HepG2 (cell line): ENCODE results near the gene ARFIP1. TPM values are rescaled to one million over a fixed set of nuclear protein-coding genes. Genes with fewer than 3 reads are reported as not detected.

ENCODE experiments used
- ATAC-seq: fragments of 200-7000 bp; cut with Tn5 transposase; 3 replicates; pipeline ENCODE4 v1.9.1; 2020; ENCODE audit warnings: mild to moderate bottlenecking, moderate library complexity
- BruUV-seq: library from RNA; stranded (reverse); fragments of 400-500 nt; replicated peaks from 2 replicates; lab custom pipeline; 2021; lab: Mats Ljungman, UMichigan
- CTCF ChIA-PET: fragments of 300-600 bp; formaldehyde crosslinking; extraction: SDS; loops from one replicate; lab custom pipeline; 2021; ENCODE audit warnings: low total read pairs, inconsistent platforms, low intra/inter-chr PET ratio; lab: Yijun Ruan, JAX
- POLR2A ChIA-PET: fragments of 350-600 bp; sonication (Branson Sonifier 250); formaldehyde crosslinking; loops from one replicate; lab custom pipeline; 2020; ENCODE audit warnings: antibody characterized with exemption, inconsistent platforms; lab: Yijun Ruan, JAX
- DNase-seq: peaks from one replicate; pipeline ENCODE4 v3.0.0-alpha.2; 2015; ENCODE audit warnings: low spot score
- FAIRE-seq: peaks from 3 replicates; lab custom pipeline; 2011; peaks lifted over from hg19 to GRCh38; lab: Jason Lieb, UNC
- H2AFZ ChIP-seq: one replicate; pipeline ENCODE4 v1.6.1; 2011; ENCODE audit warnings: low read length, inconsistent platforms
- H3K27ac ChIP-seq: fragments of 300-600 bp; 3 replicates; pipeline ENCODE4 v1.8.0; 2011; ENCODE audit warnings: mixed run types, mild to moderate bottlenecking, mixed read lengths, low read length, inconsistent platforms; ENCODE audit not compliant: insufficient read depth; ENCODE audit errors: extremely low read length
- H3K27me3 ChIP-seq, 2 experiments: fragments of 200-600 bp in 1 of 2; 2 replicates in 1 of 2; 3 replicates in 1 of 2; pipeline versions ENCODE4 v1.6.0 to v1.8.0; 2011; ENCODE audit warnings: low read length in 2 of 2, mild to moderate bottlenecking in 2 of 2, moderate library complexity in 2 of 2, inconsistent platforms in 1 of 2; ENCODE audit not compliant: insufficient read depth in 2 of 2, control insufficient read depth in 1 of 2
- H3K36me3 ChIP-seq, 2 experiments: fragments of 200-600 bp in 1 of 2; replicated peaks in 1 of 2; 2 replicates in 1 of 2; 3 replicates in 1 of 2; pipeline versions ENCODE4 v1.5.1 to v1.8.0; 2011; ENCODE audit warnings: low read length in 2 of 2, inconsistent platforms in 1 of 2; ENCODE audit not compliant: insufficient read depth in 2 of 2, control insufficient read depth in 1 of 2
- H3K4me1 ChIP-seq: 2 replicates; pipeline ENCODE4 v1.5.1; 2012; ENCODE audit warnings: low read length, inconsistent platforms; ENCODE audit not compliant: insufficient read depth
- H3K4me2 ChIP-seq: 2 replicates; pipeline ENCODE4 v1.6.0; 2011; ENCODE audit warnings: low read depth, low read length, inconsistent platforms
- H3K4me3 ChIP-seq, 3 experiments: fragments of 200-600 bp in 1 of 3; sonication (generic), shearing (Covaris generic) in 1 of 3; replicated peaks in 1 of 3; 2 replicates each; pipeline ENCODE4 v1.5.1; 2011 to 2016; ENCODE audit warnings: low read length in 3 of 3, inconsistent platforms in 2 of 3, low read depth in 2 of 3, mild to moderate bottlenecking in 2 of 3, control low read depth in 1 of 3, mixed read lengths in 1 of 3; ENCODE audit not compliant: insufficient read depth in 1 of 3
- H3K79me2 ChIP-seq: one replicate; pipeline ENCODE4 v1.6.1; 2011; ENCODE audit warnings: low read length, inconsistent platforms; ENCODE audit not compliant: insufficient read depth
- H3K9ac ChIP-seq: 2 replicates; pipeline ENCODE4 v1.6.0; 2011; ENCODE audit warnings: mild to moderate bottlenecking, low read depth, low read length, inconsistent platforms; ENCODE audit not compliant: insufficient read depth
- H3K9me3 ChIP-seq: 2 replicates; pipeline ENCODE4 v1.5.1; 2012; ENCODE audit warnings: mild to moderate bottlenecking, low read length
- H4K20me1 ChIP-seq: 2 replicates; pipeline ENCODE4 v1.6.0; 2011; ENCODE audit warnings: inconsistent platforms, mild to moderate bottlenecking, low read length, moderate library complexity; ENCODE audit not compliant: insufficient read depth
- AHDC1 ChIP-seq: sonication (generic); formaldehyde crosslinking; IDR thresholded peaks from 2 replicates; pipeline ENCODE4 v1.5.1; 2020; ENCODE audit warnings: mild to moderate bottlenecking, missing genetic modification reagents, borderline replicate concordance
- CEBPB ChIP-seq: IDR thresholded peaks from 2 replicates; pipeline ENCODE4 v1.6.1; 2011; ENCODE audit warnings: low read depth, low read length, improper control_type of control experiment, borderline replicate concordance
- DNMT3B ChIP-seq: conservative IDR thresholded peaks from 2 replicates; pipeline ENCODE4 v1.6.1; 2016; ENCODE audit warnings: missing biosample characterization, control low read depth
- ZBTB49 ChIP-seq: sonication (generic); formaldehyde crosslinking; IDR thresholded peaks from 2 replicates; pipeline ENCODE4 v1.4.0; 2020; ENCODE audit warnings: missing genetic modification reagents, borderline replicate concordance
- ZC3H13 ChIP-seq: sonication (generic); formaldehyde crosslinking; IDR thresholded peaks from 2 replicates; pipeline ENCODE4 v1.8.1; 2023; ENCODE audit warnings: mild to moderate bottlenecking, missing genetic modification reagents, moderate library complexity
- ZNF382 ChIP-seq: sonication (generic); formaldehyde crosslinking; IDR thresholded peaks from 2 replicates; pipeline ENCODE4 v1.5.0; 2020; ENCODE audit warnings: missing genetic modification reagents, mild to moderate bottlenecking, borderline replicate concordance
- ZNF879 ChIP-seq: sonication (generic); formaldehyde crosslinking; IDR thresholded peaks from 2 replicates; pipeline ENCODE4 v1.8.1; 2023; ENCODE audit warnings: missing genetic modification reagents
- WGBS: methylation state at CpG from one replicate; pipeline ENCODE4 v1.1.6; 2017; ENCODE audit warnings: low lambda C conversion rate; 5-methylcytosine and 5-hydroxymethylcytosine counted together
- in situ Hi-C: cut with HindIII; loops from 2 replicates; pipeline ENCODE4 v1.10.0; 2017; ENCODE audit warnings: low pct_unique_long_range_greater_than_20kb; ENCODE audit not compliant: extremely low pct_ligation_motif_present
- intact Hi-C: fragments of 100-400 bp; cut with micrococcal nuclease; formaldehyde crosslinking; loops from one replicate; pipeline ENCODE4 v1.10.0; 2022; ENCODE audit not compliant: unreplicated experiment
- polyA plus RNA-seq, 8 experiments: library from polyadenylated mRNA; depleted of rRNA in 3 of 8; stranded (reverse) in 7 of 8; unstranded in 1 of 8; fragments of >200 nt; fragmentation: Illumina TruSeq in 4 of 8; extraction: Trizol in 4 of 8; gene quantifications; 2 replicates each; pipeline versions ENCODE4 v1.2.1 to v1.2.3, GENCODE V29; 2011 to 2016; ENCODE audit warnings: low read depth in 4 of 8, missing spikeins in 1 of 8, mixed read lengths in 1 of 8; ENCODE audit not compliant: insufficient read depth in 1 of 8
- total RNA-seq, 5 experiments: library from RNA; depleted of rRNA; stranded (reverse); fragments of >200 nt; fragmentation: Illumina TruSeq; extraction: Trizol; gene quantifications; 2 replicates each; pipeline ENCODE4 v1.2.3, GENCODE V29; 2016; ENCODE audit warnings: low read depth in 1 of 5

The ARFIP1 gene
- total and polyA plus RNA-seq, 2 of the 13 experiments (the other 11 are each of a cell fraction or from before 2014, with no cell fraction given): 9.9 to 27.7 TPM

DNA sequence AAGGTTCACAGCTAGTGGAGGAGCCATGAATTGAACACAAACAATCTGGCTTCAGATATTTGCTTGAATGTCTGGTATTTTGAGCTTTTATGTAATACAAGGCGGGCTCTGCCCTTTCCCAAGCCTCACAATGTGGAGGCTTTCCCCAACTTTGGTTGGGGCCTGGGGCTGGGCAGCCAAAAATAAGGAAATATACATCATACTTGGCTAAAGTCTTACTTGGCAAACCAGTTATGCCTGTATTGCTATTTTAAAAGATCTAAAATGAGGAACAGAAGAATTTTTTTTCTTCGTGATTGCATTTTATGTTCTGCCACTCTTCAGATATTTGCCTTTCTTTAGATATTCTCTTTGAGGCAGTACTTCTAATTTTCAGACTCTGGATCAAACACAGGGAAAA is 26.1 kb downstream of the ARFIP1 start:
- H3K27me3 ChIP-seq: no peaks in the 10 kb centered on the region
- H3K27ac ChIP-seq: no peak overlapping the region
- POLR2A ChIA-PET: interaction anchor here (1.2 kb wide), 1 partner anchor 26 kb away, joined by 4 read pairs; the partner anchor contains the start of genes ARFIP1 and TIGD4
- H3K4me3 ChIP-seq: no peak overlapping the region
- BruUV-seq: no TSS peak
- FAIRE-seq: no peak
- intact Hi-C loops (no loop called here), in situ Hi-C loops (no loop called here)
- H3K9me3 ChIP-seq: no peaks in the 10 kb centered on the region
- no peak for DNase-seq
- no peak overlapping the region for H2AFZ ChIP-seq
- TF ChIP-seq ZC3H13: no peak
- TF ChIP-seq ZNF879 (CRISPR knock-in tag): no peak
- TF ChIP-seq AHDC1 (CRISPR knock-in tag): no peak
- no peak for TF ChIP-seq DNMT3B (CRISPR knock-in tag)
- no peak for TF ChIP-seq ZNF382 (CRISPR knock-in tag)
- TF ChIP-seq ZBTB49 (CRISPR knock-in tag): no peak
- TF ChIP-seq CEBPB: no peak
- peaks cover 10% of the 10 kb centered on the region for H4K20me1 ChIP-seq
- H3K36me3 ChIP-seq: no peaks in the 10 kb centered on the region; a peak in 1 of 5 replicates
- H3K4me1 ChIP-seq: peaks cover 49% of the 10 kb centered on the region
- no peak overlapping the region for H3K9ac ChIP-seq
- no peak overlapping the region for H3K4me2 ChIP-seq
- WGBS: 89% methylated on average over 2 of the region's 2 CpGs
- CTCF ChIA-PET: no interaction called here
- H3K79me2 ChIP-seq: peaks cover 28% of the 10 kb centered on the region
- no peak for ATAC-seq
